PFSK-1 (cell line): ENCODE results near the gene PGLYRP3.

Experiments used
- FOXP2 ChIP-seq: optimal IDR thresholded peaks from 2 replicates; pipeline ENCODE3; 2011; ENCODE audit warnings: borderline replicate concordance, control low read depth, inconsistent platforms; ENCODE audit not compliant: insufficient read depth; ENCODE audit errors: extremely low read length, extremely low read depth
- POLR2AphosphoS5 ChIP-seq: IDR thresholded peaks from 2 replicates; pipeline ENCODE4 v1.6.1; 2012; ENCODE audit warnings: low read depth, mild to moderate bottlenecking, control low read depth, low read length, moderate library complexity
- REST ChIP-seq, 2 experiments: IDR thresholded peaks; 2 replicates each; pipeline versions ENCODE4 v1.6.1 to v1.8.0; 2011 to 2012; ENCODE audit warnings: low read depth in 2 of 2, low read length in 2 of 2, control low read depth in 1 of 2, inconsistent platforms in 1 of 2, mild to moderate bottlenecking in 1 of 2, moderate library complexity in 1 of 2; ENCODE audit not compliant: insufficient read depth in 1 of 2
- SIN3A ChIP-seq: IDR thresholded peaks from 2 replicates; pipeline ENCODE4 v1.6.1; 2012; ENCODE audit warnings: mild to moderate bottlenecking, low read length, moderate library complexity, borderline replicate concordance; ENCODE audit not compliant: insufficient read depth
- TAF1 ChIP-seq: IDR thresholded peaks from 2 replicates; pipeline ENCODE4 v1.6.1; 2012; ENCODE audit warnings: low read length, control low read depth, borderline replicate concordance; ENCODE audit not compliant: insufficient read depth

Gene PGLYRP3

GRCh38 chr1:153262070-153262366 lies 50.7 kb downstream of the PGLYRP3 start:
- TF ChIP-seq POLR2AphosphoS5, result no peak
- no peak for TF ChIP-seq SIN3A
- no peak for TF ChIP-seq REST (IDR thresholded peaks at IDR 0.05; ENCODE audit: insufficient read depth in 1 of 2, low read depth in 2 of 2, low read length in 2 of 2)
- no peak for TF ChIP-seq TAF1
- no peak for TF ChIP-seq FOXP2

DNA sequence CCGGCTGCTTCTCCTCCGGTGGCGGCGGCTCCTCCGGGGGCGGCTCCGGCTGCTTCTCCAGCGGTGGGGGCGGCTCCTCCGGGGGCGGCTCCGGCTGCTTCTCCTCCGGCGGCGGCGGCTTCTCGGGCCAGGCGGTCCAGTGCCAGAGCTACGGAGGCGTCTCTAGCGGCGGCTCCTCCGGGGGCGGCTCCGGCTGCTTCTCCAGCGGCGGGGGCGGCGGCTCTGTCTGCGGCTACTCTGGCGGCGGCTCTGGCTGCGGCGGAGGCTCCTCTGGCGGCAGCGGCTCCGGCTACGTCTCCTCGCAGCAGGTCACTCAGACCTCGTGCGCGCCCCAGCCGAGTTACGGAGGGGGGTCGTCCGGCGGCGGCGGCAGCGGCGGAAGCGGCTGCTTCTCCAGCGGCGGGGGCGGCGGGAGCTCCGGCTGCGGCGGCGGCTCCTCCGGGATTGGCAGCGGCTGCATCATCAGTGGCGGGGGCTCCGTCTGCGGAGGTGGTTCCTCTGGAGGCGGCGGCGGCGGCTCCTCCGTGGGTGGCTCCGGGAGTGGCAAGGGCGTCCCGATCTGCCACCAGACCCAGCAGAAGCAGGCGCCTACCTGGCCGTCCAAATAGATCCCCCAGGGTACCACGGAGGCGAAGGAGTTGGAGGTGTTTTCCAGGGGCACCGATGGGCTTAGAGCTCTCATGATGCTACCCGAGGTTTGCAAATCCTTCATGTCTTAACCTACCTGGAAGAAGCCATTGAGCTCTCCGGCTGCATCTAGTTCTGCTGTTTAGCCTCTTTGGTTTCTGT lies 51.3 kb downstream of the PGLYRP3 start:
- TF ChIP-seq REST (IDR thresholded peaks at IDR 0.05; ENCODE audit: insufficient read depth in 1 of 2, low read depth in 2 of 2, low read length in 2 of 2) (no peak), TAF1 (no peak), FOXP2 (no peak), SIN3A (no peak), POLR2AphosphoS5 (no peak)

- TF ChIP-seq TAF1 (no peak), POLR2AphosphoS5 (no peak), SIN3A (no peak), REST (IDR thresholded peaks at IDR 0.05; ENCODE audit: insufficient read depth in 1 of 2, low read depth in 2 of 2, low read length in 2 of 2) (no peak), FOXP2 (no peak)
These were observed 52.0 kb downstream of the PGLYRP3 start for GRCh38 chr1:153260585-153261280.

DNA sequence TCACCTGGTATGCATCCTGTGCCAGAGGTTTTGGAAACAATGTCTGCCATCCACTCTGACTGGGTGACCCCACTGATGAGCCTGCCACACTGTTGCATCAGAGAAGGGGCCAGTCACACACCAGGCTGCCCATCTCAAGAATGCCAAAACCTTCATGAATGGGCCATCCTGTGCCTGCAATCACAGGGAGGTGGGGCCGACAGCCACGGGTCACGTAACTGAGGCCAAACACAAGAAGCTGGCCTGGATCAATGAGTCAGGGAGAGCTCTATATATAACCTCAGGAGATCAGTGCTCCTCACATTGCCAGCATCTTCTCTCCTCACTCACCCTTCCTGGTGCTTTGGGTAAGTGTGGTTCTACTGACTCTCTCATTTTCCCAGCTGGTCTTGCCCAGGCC lies 53.4 kb downstream of the PGLYRP3 start, which contains the start of gene LORICRIN:
Gene LORICRIN, plus strand, starts transcription at position 301 of the 400 bp plus-strand sequence. CDS start 1,263 bp downstream, outside the sequence.
- TF ChIP-seq SIN3A, result no peak
- TF ChIP-seq POLR2AphosphoS5, result no peak
- TF ChIP-seq FOXP2, result no peak
- no peak for TF ChIP-seq REST (IDR thresholded peaks at IDR 0.05; ENCODE audit: insufficient read depth in 1 of 2, low read depth in 2 of 2, low read length in 2 of 2)
- no peak for TF ChIP-seq TAF1
